ENCODE measurements around the gene GFOD2.

The GFOD2 gene

DNA sequence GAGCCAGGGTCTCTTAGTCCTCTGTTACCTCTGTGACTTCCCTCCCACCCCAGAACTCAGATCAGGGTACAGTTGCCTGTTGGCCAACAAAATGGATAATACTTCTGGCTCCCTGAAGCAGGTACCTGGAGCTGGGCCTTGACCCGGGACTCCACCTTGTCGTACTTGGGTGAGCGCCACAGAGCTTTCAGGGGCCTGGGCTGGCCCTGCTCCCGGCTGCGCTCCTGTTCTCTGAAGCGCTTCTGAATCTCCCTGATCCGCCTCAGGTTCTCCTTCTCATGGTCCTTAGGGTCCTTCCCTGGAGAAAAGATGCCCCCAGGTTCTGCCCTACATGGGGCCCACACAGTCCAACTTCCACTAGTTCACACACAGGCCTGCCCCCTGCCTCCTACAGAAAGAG, 54.2 kb downstream of the GFOD2 start:
- Histone ChIP-seq H3K4me3 (ENCODE audit: low read length) (no peak overlapping the region), H3K4me1 (ENCODE audit: control insufficient read depth, insufficient read depth, low read length) (peaks cover 25% of the 10 kb centered on the region), H3K27ac (ENCODE audit: low read depth, low read length) (no peak overlapping the region), H3K9ac (ENCODE audit: low read length) (no peak overlapping the region), H3K36me3 (ENCODE audit: control insufficient read depth, insufficient read depth, low read length) (no peaks in the 10 kb centered on the region), H3K27me3 (ENCODE audit: control insufficient read depth, insufficient read depth, low read length) (no peaks in the 10 kb centered on the region)

DNA sequence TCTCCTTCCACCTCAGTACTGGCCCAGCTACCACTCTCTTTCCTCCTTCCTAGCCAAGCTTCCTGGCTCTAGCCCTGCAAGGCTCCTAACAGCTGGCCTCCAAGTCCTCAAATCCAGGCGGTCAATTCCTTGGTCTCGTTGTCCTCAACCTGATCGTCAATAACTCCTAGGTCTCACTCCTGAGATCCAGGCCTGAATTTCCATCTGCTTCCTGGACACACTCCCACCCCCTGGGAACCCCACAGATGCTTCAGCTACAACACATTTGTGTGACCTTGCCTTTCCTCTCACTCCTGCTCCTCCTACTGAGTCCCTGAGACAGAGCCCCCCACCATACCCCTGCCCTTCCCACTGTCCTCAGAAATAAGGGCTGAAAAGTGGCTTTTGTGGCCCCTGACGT, 54.9 kb downstream of the GFOD2 start:
- no peaks in the 10 kb centered on the region for H3K27me3 ChIP-seq (ENCODE audit: control insufficient read depth, insufficient read depth, low read length)
- no peak overlapping the region for H3K27ac ChIP-seq (ENCODE audit: low read depth, low read length)
- H3K4me3 ChIP-seq (ENCODE audit: low read length), result no peak overlapping the region
- H3K9ac ChIP-seq (ENCODE audit: low read length), result no peak overlapping the region
- peaks cover 26% of the 10 kb centered on the region for H3K4me1 ChIP-seq (ENCODE audit: control insufficient read depth, insufficient read depth, low read length)
- no peaks in the 10 kb centered on the region for H3K36me3 ChIP-seq (ENCODE audit: control insufficient read depth, insufficient read depth, low read length)

DNA sequence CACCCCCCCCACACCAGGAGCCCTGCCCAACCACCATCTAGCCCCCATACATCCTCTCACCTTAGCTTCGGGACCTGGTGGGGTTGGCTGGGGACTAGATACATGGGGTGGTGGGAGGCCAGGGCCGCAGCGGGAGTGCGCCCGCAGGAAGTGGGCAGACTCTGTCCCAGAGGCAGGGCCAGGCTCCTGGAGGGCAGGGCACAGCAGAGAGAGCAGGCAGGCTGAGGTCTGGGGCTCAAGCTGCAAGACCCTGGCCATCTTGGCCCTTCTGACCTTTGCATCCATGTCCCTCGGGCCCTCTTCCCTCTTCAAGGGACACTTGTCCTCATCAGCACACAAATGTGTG, 55.3 kb downstream of the GFOD2 start:
- Histone ChIP-seq H3K9ac (ENCODE audit: low read length) (no peak overlapping the region), H3K4me1 (ENCODE audit: control insufficient read depth, insufficient read depth, low read length) (peaks cover 30% of the 10 kb centered on the region), H3K27ac (ENCODE audit: low read depth, low read length) (no peak overlapping the region), H3K27me3 (ENCODE audit: control insufficient read depth, insufficient read depth, low read length) (no peaks in the 10 kb centered on the region), H3K36me3 (ENCODE audit: control insufficient read depth, insufficient read depth, low read length) (no peaks in the 10 kb centered on the region), H3K4me3 (ENCODE audit: low read length) (no peak overlapping the region)

DNA sequence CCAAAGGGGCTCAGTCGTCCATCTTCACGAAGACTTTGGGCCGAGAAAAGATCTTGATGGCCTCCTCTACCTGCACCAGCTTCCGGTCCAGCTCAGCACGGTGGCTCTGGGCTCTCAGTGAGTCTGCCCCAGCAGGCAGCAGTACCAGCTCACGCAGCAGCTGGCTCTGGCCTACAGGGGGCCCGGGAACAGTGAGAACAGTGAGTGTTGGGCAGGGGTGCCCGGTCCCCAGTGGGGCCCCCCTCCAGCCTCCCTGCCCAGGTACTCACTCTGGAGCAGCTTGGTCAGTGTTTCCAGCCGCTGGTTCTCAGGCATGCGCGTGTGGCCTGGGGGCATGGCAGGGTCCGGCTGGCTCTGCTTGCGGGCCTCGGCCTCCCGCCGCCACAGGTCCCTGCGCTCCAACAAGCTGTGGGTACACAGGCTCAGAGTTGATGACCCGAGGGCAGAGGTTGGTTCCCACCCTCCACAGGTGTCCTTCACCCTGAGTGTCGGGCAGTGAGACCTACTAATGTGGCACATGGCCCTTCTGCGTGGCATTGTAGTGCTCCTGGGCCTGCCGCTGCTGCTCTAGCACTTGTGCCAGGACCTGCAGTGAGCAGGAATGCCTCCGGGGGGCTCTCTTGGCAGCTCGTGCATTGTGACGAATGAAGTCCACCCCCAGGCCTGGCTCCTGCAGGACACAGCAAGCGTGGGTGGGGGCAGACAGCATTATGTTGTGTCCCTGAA, 55.8 kb downstream of the GFOD2 start:
- H3K27me3 ChIP-seq (ENCODE audit: control insufficient read depth, insufficient read depth, low read length), result no peaks in the 10 kb centered on the region
- no peaks in the 10 kb centered on the region for H3K36me3 ChIP-seq (ENCODE audit: control insufficient read depth, insufficient read depth, low read length)
- no peak overlapping the region for H3K27ac ChIP-seq (ENCODE audit: low read depth, low read length)
- H3K9ac ChIP-seq (ENCODE audit: low read length), result no peak overlapping the region
- peaks cover 31% of the 10 kb centered on the region for H3K4me1 ChIP-seq (ENCODE audit: control insufficient read depth, insufficient read depth, low read length)
- H3K4me3 ChIP-seq (ENCODE audit: low read length), result no peak overlapping the region

DNA sequence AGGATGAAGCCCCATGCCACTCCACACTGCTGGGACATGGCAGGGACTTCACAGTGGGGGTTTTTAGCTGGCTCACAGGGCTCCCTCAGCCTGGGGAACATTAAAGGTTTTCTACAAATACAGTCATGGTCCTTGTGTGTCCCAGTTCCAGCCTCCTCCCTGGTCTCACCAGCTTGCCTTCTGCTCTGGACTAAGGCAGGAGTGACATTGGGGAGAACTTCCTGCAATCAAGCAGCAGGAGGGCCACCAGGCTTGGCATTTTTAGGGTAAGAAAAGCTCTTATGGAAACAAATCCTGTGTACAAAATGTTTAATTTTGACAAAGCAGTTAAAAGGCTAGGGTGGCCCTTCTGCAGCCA, 56.5 kb downstream of the GFOD2 start:
- Histone ChIP-seq H3K4me1 (ENCODE audit: control insufficient read depth, insufficient read depth, low read length) (peaks cover 27% of the 10 kb centered on the region), H3K36me3 (ENCODE audit: control insufficient read depth, insufficient read depth, low read length) (no peaks in the 10 kb centered on the region), H3K27me3 (ENCODE audit: control insufficient read depth, insufficient read depth, low read length) (no peaks in the 10 kb centered on the region), H3K27ac (ENCODE audit: low read depth, low read length) (no peak overlapping the region), H3K9ac (ENCODE audit: low read length) (no peak overlapping the region), H3K4me3 (ENCODE audit: low read length) (no peak overlapping the region)

DNA sequence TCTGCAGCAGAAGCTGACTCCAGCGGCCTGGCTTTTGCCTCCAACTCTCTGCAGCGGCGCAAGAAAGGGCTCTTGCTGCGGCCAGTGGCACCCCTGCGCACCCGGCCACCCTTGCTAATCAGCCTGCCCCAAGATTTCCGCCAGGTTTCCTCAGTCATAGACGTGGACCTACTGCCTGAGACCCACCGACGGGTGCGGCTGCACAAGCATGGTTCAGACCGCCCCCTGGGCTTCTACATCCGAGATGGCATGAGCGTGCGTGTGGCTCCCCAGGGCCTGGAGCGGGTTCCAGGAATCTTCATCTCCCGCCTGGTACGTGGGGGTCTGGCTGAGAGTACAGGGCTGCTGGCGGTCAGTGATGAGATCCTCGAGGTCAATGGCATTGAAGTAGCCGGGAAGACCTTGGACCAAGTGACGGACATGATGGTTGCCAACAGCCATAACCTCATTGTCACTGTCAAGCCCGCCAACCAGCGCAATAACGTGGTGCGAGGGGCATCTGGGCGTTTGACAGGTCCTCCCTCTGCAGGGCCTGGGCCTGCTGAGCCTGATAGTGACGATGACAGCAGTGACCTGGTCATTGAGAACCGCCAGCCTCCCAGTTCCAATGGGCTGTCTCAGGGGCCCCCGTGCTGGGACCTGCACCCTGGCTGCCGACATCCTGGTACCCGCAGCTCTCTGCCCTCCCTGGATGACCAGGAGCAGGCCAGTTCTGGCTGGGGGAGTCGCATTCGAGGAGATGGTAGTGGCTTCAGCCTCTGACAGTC, 57.0 kb downstream of the GFOD2 start:
- Histone ChIP-seq H3K9ac (ENCODE audit: low read length) (no peak overlapping the region), H3K27me3 (ENCODE audit: control insufficient read depth, insufficient read depth, low read length) (no peaks in the 10 kb centered on the region), H3K4me3 (ENCODE audit: low read length) (no peak overlapping the region), H3K27ac (ENCODE audit: low read depth, low read length) (no peak overlapping the region), H3K36me3 (ENCODE audit: control insufficient read depth, insufficient read depth, low read length) (peaks cover 1% of the 10 kb centered on the region), H3K4me1 (ENCODE audit: control insufficient read depth, insufficient read depth, low read length) (peaks cover 21% of the 10 kb centered on the region)

DNA sequence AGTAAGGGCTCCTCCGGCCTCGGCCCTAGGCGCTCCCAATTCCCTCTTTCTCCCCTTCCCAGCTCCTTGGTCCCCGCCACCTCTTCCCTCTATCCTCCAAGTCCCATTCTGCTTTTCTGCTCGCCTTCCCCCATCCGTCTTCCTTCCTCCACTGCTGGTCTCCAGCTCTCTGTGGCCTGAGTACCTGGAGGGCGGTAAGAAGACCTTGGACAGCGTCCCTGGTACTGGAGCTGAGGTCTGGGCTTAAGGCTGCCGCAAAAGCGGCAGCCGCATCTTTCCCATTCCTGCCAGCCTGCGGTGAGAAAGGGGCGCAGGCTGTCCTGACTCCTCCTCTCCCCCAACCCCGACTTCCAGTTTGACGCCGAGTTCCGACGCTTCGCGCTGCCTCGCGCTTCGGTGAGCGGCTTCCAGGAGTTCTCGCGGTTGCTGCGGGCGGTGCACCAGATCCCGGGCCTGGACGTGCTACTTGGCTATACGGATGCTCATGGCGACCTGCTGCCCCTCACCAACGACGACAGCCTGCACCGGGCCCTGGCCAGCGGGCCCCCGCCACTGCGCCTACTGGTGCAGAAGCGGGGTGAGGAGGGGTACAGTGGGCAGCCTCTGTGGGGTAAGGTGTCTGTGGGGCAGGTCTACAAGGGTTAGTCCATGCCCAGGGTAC, 57.9 kb downstream of the GFOD2 start:
- Histone ChIP-seq H3K4me1 (ENCODE audit: control insufficient read depth, insufficient read depth, low read length) (peaks cover 19% of the 10 kb centered on the region), H3K36me3 (ENCODE audit: control insufficient read depth, insufficient read depth, low read length) (peaks cover 4% of the 10 kb centered on the region), H3K27me3 (ENCODE audit: control insufficient read depth, insufficient read depth, low read length) (no peaks in the 10 kb centered on the region), H3K4me3 (ENCODE audit: low read length) (peak overlapping the region; percentile 98), H3K9ac (ENCODE audit: low read length) (peak overlapping the region; percentile 5), H3K27ac (ENCODE audit: low read depth, low read length) (peak overlapping the region; percentile 58)

DNA sequence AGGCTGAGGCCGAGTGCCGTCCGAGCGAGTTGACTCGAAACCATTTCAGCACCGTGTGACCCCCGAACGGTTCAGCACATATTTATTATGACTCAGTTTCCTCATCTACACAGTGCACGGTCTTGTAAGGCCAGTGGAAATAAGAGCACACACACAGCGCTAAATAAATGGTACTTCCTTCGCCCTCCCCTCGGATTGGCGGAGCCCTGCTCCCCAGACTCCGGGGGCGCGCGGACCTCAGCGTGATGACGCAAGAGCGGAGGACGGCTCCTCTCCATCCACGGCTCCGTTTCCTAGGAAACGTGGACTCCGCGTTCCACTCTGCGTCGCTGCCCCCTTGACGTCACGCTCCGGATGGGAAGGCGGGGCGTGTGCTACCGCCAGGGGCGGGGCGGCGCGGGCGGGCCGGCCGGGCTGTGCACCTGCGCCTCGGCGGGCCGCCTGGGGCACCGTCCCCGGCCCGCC, 58.5 kb downstream of the GFOD2 start, which contains the start of gene PARD6A:
PARD6A (plus strand) TSS at position 397 of the 465 bp plus-strand sequence. CDS start 79 bp downstream, outside the sequence.
- Histone ChIP-seq H3K4me3 (ENCODE audit: low read length) (peak within 1 kb of the TSS; percentile 98), H3K27me3 (ENCODE audit: control insufficient read depth, insufficient read depth, low read length) (no peaks in the 10 kb centered on the region), H3K9ac (ENCODE audit: low read length) (peak within 1 kb of the TSS; percentile 46), H3K27ac (ENCODE audit: low read depth, low read length) (peak within 1 kb of the TSS; percentile 90), H3K4me1 (ENCODE audit: control insufficient read depth, insufficient read depth, low read length) (peaks cover 14% of the 10 kb centered on the region), H3K36me3 (ENCODE audit: control insufficient read depth, insufficient read depth, low read length) (peaks cover 4% of the 10 kb centered on the region)

DNA sequence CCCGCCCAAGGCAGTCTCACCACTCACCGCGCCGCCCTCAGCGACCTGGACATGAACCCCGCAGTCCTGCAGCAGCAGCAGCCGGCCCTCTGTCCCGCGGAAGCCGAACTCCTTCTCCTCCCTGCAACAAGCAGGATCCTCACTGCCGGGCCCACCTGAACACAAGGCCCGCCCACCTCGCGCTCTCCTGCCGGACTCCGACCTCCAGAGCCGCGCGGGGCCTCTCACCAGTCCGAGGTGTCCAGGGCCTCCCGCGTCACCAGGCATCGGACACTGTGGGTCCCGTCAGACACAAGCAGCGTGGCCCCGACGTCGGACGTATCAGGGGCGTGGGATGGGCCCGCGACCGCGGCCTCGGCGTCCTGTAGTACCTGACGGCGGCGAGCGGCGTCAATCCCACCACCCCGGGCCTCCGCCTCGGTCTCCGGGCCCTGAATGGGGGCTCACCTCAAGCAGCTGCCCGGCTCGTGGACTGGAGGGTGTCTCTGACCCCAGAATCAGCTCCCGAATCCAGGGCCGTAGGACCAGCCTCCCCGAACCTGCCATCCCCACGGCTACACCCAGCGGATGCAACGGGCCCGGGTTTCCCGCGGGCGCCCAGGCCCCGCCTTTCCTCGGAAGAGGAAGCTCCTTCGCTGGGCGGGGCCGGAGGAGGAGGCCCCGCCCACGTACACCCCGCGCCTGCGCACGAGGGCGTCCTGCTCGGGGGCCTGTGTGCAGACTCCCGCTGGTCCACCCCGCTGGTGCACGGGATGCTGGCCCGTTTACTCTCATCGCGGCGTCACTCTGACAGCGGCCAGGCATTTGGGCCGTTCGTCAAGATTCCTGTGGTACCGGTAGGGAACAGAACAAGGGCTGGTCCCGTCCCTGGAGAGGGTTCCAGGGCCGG, 59.2 kb downstream of the GFOD2 start, which contains the start of gene ACD:
ACD (minus strand) TSS at position 586 of the 889 bp plus-strand sequence; CDS start at position 546, 40 bp downstream.
- peak within 1 kb of the TSS; percentile 90 for H3K27ac ChIP-seq (ENCODE audit: low read depth, low read length)
- peak within 1 kb of the TSS; percentile 46 for H3K9ac ChIP-seq (ENCODE audit: low read length)
- peaks cover 2% of the 10 kb centered on the region for H3K27me3 ChIP-seq (ENCODE audit: control insufficient read depth, insufficient read depth, low read length)
- peak within 1 kb of the TSS; percentile 98 for H3K4me3 ChIP-seq (ENCODE audit: low read length)
- H3K4me1 ChIP-seq (ENCODE audit: control insufficient read depth, insufficient read depth, low read length), result peaks cover 11% of the 10 kb centered on the region
- H3K36me3 ChIP-seq (ENCODE audit: control insufficient read depth, insufficient read depth, low read length), result peaks cover 4% of the 10 kb centered on the region

DNA sequence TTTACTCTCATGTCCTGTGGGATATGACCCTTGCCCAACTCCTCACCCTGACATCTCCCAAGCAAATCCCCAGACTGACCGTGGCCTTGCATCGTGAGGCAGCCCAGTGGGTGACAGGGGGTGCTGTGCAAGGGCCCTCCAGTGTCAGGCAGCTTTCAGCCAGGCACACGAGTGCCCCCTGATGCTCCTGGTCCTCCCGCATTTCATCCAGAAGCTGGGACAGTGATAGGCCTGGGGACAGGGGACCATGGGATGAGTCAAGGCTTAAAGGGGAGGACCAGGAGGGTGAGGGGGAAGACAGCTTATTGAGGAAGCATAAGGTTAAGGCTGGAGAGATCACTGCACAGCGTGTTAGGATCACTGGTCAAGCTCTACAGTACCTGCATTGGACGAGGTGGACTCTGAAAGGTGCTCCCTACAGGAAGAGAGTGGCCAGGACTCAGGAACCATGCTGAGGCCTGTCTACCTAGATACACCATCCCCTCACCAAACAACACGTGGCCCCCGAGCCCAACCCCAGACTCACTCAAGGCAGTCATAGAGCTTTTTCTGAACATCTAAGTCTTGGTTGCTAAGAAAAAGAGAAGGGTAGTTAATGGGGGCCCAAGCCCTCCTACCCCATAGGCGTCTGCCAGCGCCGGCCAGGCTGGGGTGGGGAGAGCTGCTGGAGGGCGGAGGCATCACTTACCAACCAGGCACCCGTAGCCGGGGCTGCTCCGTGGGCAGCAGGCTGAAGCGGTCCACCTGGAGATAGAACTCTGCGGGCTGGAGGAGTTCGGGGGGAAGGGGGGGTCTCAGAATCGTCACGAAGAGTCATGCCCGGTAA, 60.1 kb downstream of the GFOD2 start:
- Histone ChIP-seq H3K4me3 (ENCODE audit: low read length) (peak overlapping the region; percentile 98), H3K27me3 (ENCODE audit: control insufficient read depth, insufficient read depth, low read length) (peaks cover 9% of the 10 kb centered on the region), H3K36me3 (ENCODE audit: control insufficient read depth, insufficient read depth, low read length) (peaks cover 4% of the 10 kb centered on the region), H3K27ac (ENCODE audit: low read depth, low read length) (no peak overlapping the region), H3K9ac (ENCODE audit: low read length) (no peak overlapping the region), H3K4me1 (ENCODE audit: control insufficient read depth, insufficient read depth, low read length) (peaks cover 11% of the 10 kb centered on the region)
